HepG2 (cell line): ENCODE measurements around the gene ARHGEF38.

Experiments used
- FOXJ3 ChIP-seq: sonication (generic); formaldehyde crosslinking; IDR thresholded peaks from 2 replicates; pipeline ENCODE4 v1.4.0; 2020; ENCODE audit warnings: missing genetic modification reagents, mild to moderate bottlenecking, borderline replicate concordance
- HNRNPLL ChIP-seq: fragments of 200-400 bp; formaldehyde crosslinking; IDR thresholded peaks from 2 replicates; pipeline ENCODE4 v1.6.1; 2017; ENCODE audit warnings: mild to moderate bottlenecking, low read depth, low read length; ENCODE audit not compliant: poor library complexity, severe bottlenecking
- MAX ChIP-seq: IDR thresholded peaks from 2 replicates; pipeline ENCODE4 v1.6.1; 2012; ENCODE audit warnings: inconsistent platforms
- MXD3 ChIP-seq: IDR thresholded peaks from 2 replicates; pipeline ENCODE4 v1.6.1; 2016; ENCODE audit warnings: mild to moderate bottlenecking, missing biosample characterization, missing genetic modification reagents
- NR2F6 ChIP-seq, 2 experiments: IDR thresholded peaks; 2 replicates each; pipeline ENCODE4 v1.6.1; 2016; ENCODE audit warnings: antibody characterized with exemption in 1 of 2, mild to moderate bottlenecking in 1 of 2
- POLR2AphosphoS5 ChIP-seq: IDR thresholded peaks from 2 replicates; pipeline ENCODE4 v1.6.1; 2012; ENCODE audit warnings: low read depth, low read length
- ZC3H13 ChIP-seq: sonication (generic); formaldehyde crosslinking; IDR thresholded peaks from 2 replicates; pipeline ENCODE4 v1.8.1; 2023; ENCODE audit warnings: mild to moderate bottlenecking, missing genetic modification reagents, moderate library complexity
- ZMYM2 ChIP-seq: sonication (generic); formaldehyde crosslinking; IDR thresholded peaks from 2 replicates; pipeline ENCODE4 v1.8.0; 2022; ENCODE audit warnings: mild to moderate bottlenecking, missing genetic modification reagents
- ZNF577 ChIP-seq: sonication (generic); formaldehyde crosslinking; IDR thresholded peaks from 2 replicates; pipeline ENCODE4 v1.4.0; 2020; ENCODE audit warnings: mild to moderate bottlenecking, low read depth, missing genetic modification reagents, borderline replicate concordance
- ZNF672 ChIP-seq: sonication (generic); formaldehyde crosslinking; IDR thresholded peaks from 2 replicates; pipeline ENCODE4 v1.8.1; 2022; ENCODE audit warnings: missing genetic modification reagents
- TF ChIP-seq, protein P1 (sequence below): sonication (generic); formaldehyde crosslinking; IDR thresholded peaks from 2 replicates; pipeline ENCODE4 v1.5.0; 2020; ENCODE audit warnings: missing genetic modification reagents
- TF ChIP-seq, protein P2 (sequence below): sonication (generic); formaldehyde crosslinking; IDR thresholded peaks from 2 replicates; pipeline ENCODE4 v1.5.0; 2020; ENCODE audit warnings: mild to moderate bottlenecking, missing genetic modification reagents, moderate library complexity

GRCh38 chr4:105725623-105726022, 173.2 kb downstream of the ARHGEF38 start:
- TF ChIP-seq, protein P1, sequence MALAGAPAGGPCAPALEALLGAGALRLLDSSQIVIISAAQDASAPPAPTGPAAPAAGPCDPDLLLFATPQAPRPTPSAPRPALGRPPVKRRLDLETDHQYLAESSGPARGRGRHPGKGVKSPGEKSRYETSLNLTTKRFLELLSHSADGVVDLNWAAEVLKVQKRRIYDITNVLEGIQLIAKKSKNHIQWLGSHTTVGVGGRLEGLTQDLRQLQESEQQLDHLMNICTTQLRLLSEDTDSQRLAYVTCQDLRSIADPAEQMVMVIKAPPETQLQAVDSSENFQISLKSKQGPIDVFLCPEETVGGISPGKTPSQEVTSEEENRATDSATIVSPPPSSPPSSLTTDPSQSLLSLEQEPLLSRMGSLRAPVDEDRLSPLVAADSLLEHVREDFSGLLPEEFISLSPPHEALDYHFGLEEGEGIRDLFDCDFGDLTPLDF, result no peak
- TF ChIP-seq, protein P2, sequence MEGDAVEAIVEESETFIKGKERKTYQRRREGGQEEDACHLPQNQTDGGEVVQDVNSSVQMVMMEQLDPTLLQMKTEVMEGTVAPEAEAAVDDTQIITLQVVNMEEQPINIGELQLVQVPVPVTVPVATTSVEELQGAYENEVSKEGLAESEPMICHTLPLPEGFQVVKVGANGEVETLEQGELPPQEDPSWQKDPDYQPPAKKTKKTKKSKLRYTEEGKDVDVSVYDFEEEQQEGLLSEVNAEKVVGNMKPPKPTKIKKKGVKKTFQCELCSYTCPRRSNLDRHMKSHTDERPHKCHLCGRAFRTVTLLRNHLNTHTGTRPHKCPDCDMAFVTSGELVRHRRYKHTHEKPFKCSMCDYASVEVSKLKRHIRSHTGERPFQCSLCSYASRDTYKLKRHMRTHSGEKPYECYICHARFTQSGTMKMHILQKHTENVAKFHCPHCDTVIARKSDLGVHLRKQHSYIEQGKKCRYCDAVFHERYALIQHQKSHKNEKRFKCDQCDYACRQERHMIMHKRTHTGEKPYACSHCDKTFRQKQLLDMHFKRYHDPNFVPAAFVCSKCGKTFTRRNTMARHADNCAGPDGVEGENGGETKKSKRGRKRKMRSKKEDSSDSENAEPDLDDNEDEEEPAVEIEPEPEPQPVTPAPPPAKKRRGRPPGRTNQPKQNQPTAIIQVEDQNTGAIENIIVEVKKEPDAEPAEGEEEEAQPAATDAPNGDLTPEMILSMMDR, result no peak
- TF ChIP-seq ZNF577 (CRISPR knock-in tag), result no peak
- TF ChIP-seq HNRNPLL, result no peak
- TF ChIP-seq MAX, result no peak
- TF ChIP-seq ZC3H13 (CRISPR knock-in tag), result no peak
- TF ChIP-seq POLR2AphosphoS5, result no peak
- TF ChIP-seq ZNF672 (CRISPR knock-in tag), result no peak
- TF ChIP-seq FOXJ3 (CRISPR knock-in tag), result no peak
- no peak for TF ChIP-seq NR2F6 (IDR thresholded peaks at IDR 0.05)
- TF ChIP-seq NR2F6 (CRISPR knock-in tag; IDR thresholded peaks at IDR 0.05), result no peak
- TF ChIP-seq MXD3 (CRISPR knock-in tag), result no peak
- TF ChIP-seq ZMYM2 (CRISPR knock-in tag), result no peak
